Stimulated activated CD4-positive, alpha-beta T cell treated with anti-CD3 and anti-CD28 coated beads, Interleukin-4, amount 100 ng/mL, for 1 hour (primary cell): Measurements from ENCODE around the gene PDGFD.

Experiments
- DNase-seq: peaks from one replicate; pipeline ENCODE4 v3.0.0-alpha.2; 2020

Gene PDGFD

GRCh38 chr11:103875855-103876510 is 288.0 kb downstream of the PDGFD start:
- DNase-seq, result no peak

GRCh38 chr11:103872748-103873147 is 291.2 kb downstream of the PDGFD start:
- DNase-seq, result no peak

GRCh38 chr11:103871923-103872551 is 291.9 kb downstream of the PDGFD start:
- DNase-seq, result no peak

DNA sequence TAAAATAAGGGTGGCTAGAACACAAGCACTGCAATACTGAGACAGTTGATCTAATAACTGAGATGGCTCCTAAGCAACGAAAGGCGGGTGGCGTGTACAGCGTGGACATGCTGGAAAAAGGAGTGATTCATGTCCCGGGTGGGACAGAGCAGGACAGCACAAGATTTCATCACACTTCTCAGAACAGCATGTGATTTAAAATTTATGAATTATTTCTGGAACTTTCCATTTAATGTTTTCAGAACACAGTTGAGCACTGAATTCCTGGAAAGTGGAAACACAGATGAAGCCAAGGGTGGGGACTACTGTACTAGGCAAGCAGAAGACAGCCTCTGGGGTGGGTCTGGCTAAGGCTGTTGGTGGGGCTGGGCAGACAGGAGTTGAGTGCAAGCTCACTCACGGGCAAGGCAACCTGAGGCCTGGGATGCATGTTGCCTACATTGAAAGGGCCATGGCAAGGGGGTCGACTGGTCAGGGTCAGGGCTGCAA is 293.1 kb downstream of the PDGFD start:
- DNase-seq, result no peak

DNA sequence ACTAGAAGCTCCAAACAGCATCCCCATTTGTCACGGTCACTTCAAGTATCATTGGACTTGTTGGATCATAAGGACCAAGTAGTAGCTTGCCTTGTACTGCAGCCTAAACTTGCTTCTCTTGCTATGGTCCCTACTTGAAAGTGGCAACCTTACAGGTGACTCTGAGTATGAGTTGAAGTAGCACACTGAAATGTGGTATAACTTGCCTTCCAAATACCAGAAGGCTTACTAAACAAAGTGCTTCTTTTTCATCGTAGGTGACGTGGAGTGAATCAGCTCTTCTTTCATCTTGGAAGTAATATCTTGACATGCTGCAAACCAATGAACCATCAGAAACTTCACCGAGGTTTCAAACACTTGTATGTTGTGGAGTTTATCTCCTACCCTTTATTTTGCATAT is 296.5 kb downstream of the PDGFD start:
- DNase-seq, result no peak

GRCh38 chr11:103863497-103863896 is 300.4 kb downstream of the PDGFD start:
- no peak for DNase-seq

GRCh38 chr11:103862802-103863174 is 301.2 kb downstream of the PDGFD start:
- DNase-seq, result no peak

- no peak for DNase-seq
Observed at GRCh38 chr11:103862094-103862801, 301.7 kb downstream of the PDGFD start.
